ENCODE data around the gene MRGPRX1.
"Not testable (repeated sequence)": the region's sequence is repeated elsewhere in the genome, so short reads cannot be mapped to it uniquely, and the experiment has no call there.

DNA sequence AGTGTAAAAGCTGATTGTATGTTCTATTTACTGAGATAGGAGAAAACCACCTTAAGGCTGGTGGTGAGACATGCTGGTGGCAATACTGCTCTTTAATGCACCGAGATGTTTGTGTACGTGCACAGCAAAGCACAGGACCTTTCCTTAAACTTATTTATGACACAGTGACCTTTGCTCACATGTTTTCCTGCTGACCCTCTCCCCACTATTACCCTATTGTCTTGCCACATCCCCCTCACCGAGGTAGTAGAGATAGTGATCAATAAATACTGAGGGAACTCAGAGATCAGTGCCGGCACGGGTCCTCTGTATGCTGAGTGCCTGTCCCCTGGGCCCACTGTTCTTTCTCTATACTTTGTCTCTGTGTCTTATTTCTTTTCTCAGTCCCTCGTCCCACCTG, 38.6 kb downstream of the MRGPRX1 start:
- TF ChIP-seq, protein P1, sequence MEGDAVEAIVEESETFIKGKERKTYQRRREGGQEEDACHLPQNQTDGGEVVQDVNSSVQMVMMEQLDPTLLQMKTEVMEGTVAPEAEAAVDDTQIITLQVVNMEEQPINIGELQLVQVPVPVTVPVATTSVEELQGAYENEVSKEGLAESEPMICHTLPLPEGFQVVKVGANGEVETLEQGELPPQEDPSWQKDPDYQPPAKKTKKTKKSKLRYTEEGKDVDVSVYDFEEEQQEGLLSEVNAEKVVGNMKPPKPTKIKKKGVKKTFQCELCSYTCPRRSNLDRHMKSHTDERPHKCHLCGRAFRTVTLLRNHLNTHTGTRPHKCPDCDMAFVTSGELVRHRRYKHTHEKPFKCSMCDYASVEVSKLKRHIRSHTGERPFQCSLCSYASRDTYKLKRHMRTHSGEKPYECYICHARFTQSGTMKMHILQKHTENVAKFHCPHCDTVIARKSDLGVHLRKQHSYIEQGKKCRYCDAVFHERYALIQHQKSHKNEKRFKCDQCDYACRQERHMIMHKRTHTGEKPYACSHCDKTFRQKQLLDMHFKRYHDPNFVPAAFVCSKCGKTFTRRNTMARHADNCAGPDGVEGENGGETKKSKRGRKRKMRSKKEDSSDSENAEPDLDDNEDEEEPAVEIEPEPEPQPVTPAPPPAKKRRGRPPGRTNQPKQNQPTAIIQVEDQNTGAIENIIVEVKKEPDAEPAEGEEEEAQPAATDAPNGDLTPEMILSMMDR (IDR thresholded peaks at IDR 0.05; ENCODE audit: poor library complexity, severe bottlenecking), result not testable (repeated sequence)
- not testable (repeated sequence) for TF ChIP-seq MXI1 (conservative IDR thresholded peaks at IDR 0.05; ENCODE audit: poor library complexity, severe bottlenecking); POLR2AphosphoS5 (IDR thresholded peaks at IDR 0.05); RAD21 (conservative IDR thresholded peaks at IDR 0.05)

All from neural cell (in vitro differentiated cells).